NT2/D1 (cell line): Measurements from ENCODE around the gene CRISP3.
"Not testable (repeated sequence)": the region's sequence is repeated elsewhere in the genome, so short reads cannot be mapped to it uniquely, and the experiment has no call there.

ENCODE experiments used
- DNase-seq: peaks from one replicate; pipeline ENCODE4 v3.0.0-alpha.2; 2011; ENCODE audit warnings: low read depth, low spot score
- H3K27me3 ChIP-seq: 2 replicates; pipeline ENCODE4 v1.6.0; 2011; ENCODE audit warnings: mild to moderate bottlenecking; ENCODE audit not compliant: insufficient read length, insufficient read depth
- H3K36me3 ChIP-seq: 2 replicates; pipeline ENCODE4 v1.6.1; 2011; ENCODE audit warnings: mild to moderate bottlenecking, low read length, mixed read lengths; ENCODE audit not compliant: insufficient read depth, insufficient read length
- H3K4me1 ChIP-seq: 2 replicates; pipeline ENCODE4 v1.5.1; 2011; ENCODE audit not compliant: insufficient read depth, insufficient read length
- H3K4me3 ChIP-seq: 2 replicates; pipeline ENCODE4 v1.5.1; 2011; ENCODE audit warnings: low read depth; ENCODE audit not compliant: insufficient read length
- H3K9ac ChIP-seq: 2 replicates; pipeline ENCODE4 v1.6.0; 2011; ENCODE audit warnings: low read depth; ENCODE audit not compliant: insufficient read length
- H3K9me3 ChIP-seq: 2 replicates; pipeline ENCODE4 v1.5.1; 2011; ENCODE audit warnings: mild to moderate bottlenecking, low read length; ENCODE audit not compliant: insufficient read depth
- SUZ12 ChIP-seq: IDR thresholded peaks from 2 replicates; pipeline ENCODE4 v1.6.1; 2011; ENCODE audit not compliant: insufficient read length, insufficient read depth; ENCODE audit errors: extremely low read depth
- YY1 ChIP-seq: IDR thresholded peaks from 2 replicates; pipeline ENCODE4 v1.6.1; 2011; ENCODE audit not compliant: insufficient read length, insufficient read depth
- ZNF274 ChIP-seq: IDR thresholded peaks from 2 replicates; pipeline ENCODE4 v1.6.1; 2011; ENCODE audit warnings: mild to moderate bottlenecking, low read depth, low read length

CRISP3 gene

GRCh38 chr6:49733680-49734079, 10.5 kb downstream of the CRISP3 start:
- no peak for TF ChIP-seq YY1
- TF ChIP-seq ZNF274, result no peak
- TF ChIP-seq SUZ12, result no peak
- Histone ChIP-seq H3K27me3 (no peaks in the 10 kb centered on the region), H3K4me3 (no peak overlapping the region), H3K4me1 (no peaks in the 10 kb centered on the region), H3K9ac (no peak overlapping the region), H3K9me3 (no peaks in the 10 kb centered on the region), H3K36me3 (no peaks in the 10 kb centered on the region)
- no peak for DNase-seq

DNA sequence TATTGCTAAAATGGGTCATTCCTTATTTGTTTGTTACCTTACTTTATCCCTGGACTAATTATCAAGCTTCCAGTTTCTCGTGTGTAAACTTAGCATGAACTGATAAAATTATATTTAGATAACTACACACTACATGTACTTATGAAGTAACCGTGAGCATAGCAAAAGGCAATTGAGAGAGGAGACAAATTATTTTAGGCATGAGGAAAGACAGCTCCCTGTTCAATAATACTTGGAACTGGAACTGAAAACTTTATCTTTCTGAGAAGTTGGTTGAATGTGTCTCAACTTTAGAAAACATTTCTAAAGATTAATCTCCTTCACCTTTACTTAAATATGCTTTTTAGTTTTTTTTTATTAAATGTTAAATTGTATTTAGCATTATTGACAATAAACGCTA, 11.4 kb downstream of the CRISP3 start:
- Histone ChIP-seq H3K36me3 (no peaks in the 10 kb centered on the region), H3K9me3 (no peaks in the 10 kb centered on the region), H3K4me1 (no peaks in the 10 kb centered on the region), H3K27me3 (no peaks in the 10 kb centered on the region), H3K4me3 (no peak overlapping the region), H3K9ac (no peak overlapping the region)
- no peak for DNase-seq
- no peak for TF ChIP-seq YY1
- TF ChIP-seq SUZ12, result no peak
- no peak for TF ChIP-seq ZNF274

GRCh38 chr6:49730251-49730650, 13.9 kb downstream of the CRISP3 start:
- no peaks in the 10 kb centered on the region for H3K27me3 ChIP-seq
- H3K9me3 ChIP-seq, result no peaks in the 10 kb centered on the region
- no peak overlapping the region for H3K9ac ChIP-seq
- no peak for DNase-seq
- no peaks in the 10 kb centered on the region for H3K36me3 ChIP-seq
- H3K4me3 ChIP-seq, result no peak overlapping the region
- no peak for TF ChIP-seq ZNF274
- no peak for TF ChIP-seq YY1
- no peak for TF ChIP-seq SUZ12
- no peaks in the 10 kb centered on the region for H3K4me1 ChIP-seq

- H3K36me3 ChIP-seq, H3K27me3 ChIP-seq, H3K9ac ChIP-seq, DNase-seq, H3K4me3 ChIP-seq, H3K4me1 ChIP-seq: not testable (repeated sequence)
- peaks cover 11% of the 10 kb centered on the region; the same call in 1 of the 2 replicates for H3K9me3 ChIP-seq
These were observed 20.3 kb downstream of the CRISP3 start for GRCh38 chr6:49723917-49724316.

- Histone ChIP-seq H3K36me3 (no peaks in the 10 kb centered on the region), H3K4me3 (no peak overlapping the region), H3K9me3 (peaks cover 11% of the 10 kb centered on the region), H3K9ac (no peak overlapping the region), H3K27me3 (no peaks in the 10 kb centered on the region), H3K4me1 (no peaks in the 10 kb centered on the region)
- TF ChIP-seq ZNF274 (no peak), SUZ12 (no peak), YY1 (no peak)
- no peak for DNase-seq
These were observed 22.9 kb downstream of the CRISP3 start for GRCh38 chr6:49721297-49721696.

GRCh38 chr6:49720372-49720771, 23.8 kb downstream of the CRISP3 start:
- Histone ChIP-seq H3K9ac (no peak overlapping the region), H3K9me3 (peaks cover 11% of the 10 kb centered on the region), H3K36me3 (no peaks in the 10 kb centered on the region), H3K27me3 (no peaks in the 10 kb centered on the region), H3K4me1 (no peaks in the 10 kb centered on the region), H3K4me3 (no peak overlapping the region)
- no peak for DNase-seq
- no peak for TF ChIP-seq ZNF274
- no peak for TF ChIP-seq SUZ12
- no peak for TF ChIP-seq YY1

DNA sequence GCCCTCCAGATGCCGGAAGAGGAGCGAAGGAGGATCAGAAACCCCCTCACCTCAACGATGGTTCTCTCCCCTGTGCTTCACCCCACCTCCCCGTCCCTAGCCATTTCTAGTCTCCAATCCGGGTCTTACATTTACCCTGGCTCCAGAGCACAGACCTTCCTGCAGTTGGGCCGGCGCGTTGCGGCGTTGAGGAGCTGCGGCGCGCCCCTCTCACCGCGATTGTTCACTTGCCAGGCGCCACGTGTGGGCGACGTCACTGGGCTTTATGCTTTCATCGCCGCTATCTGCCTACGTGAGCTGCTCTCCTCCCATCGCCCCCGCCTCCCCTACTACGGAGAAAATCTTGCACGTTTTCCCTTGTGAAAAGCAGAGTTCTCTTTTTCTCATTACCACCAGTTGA, 30.8 kb downstream of the CRISP3 start, which contains the start of gene CRISP2:
Gene CRISP2 (minus strand): TSS at position 198 of the 400 bp plus-strand sequence. CDS start 4,347 bp downstream, outside the sequence.
- no peak for TF ChIP-seq SUZ12
- no peak for TF ChIP-seq ZNF274
- no peak for TF ChIP-seq YY1
- H3K9ac ChIP-seq, result no peak within 1 kb of the TSS
- H3K4me3 ChIP-seq, result no peak within 1 kb of the TSS
- DNase-seq, result no peak
- H3K27me3 ChIP-seq, result no peaks in the 10 kb centered on the region
- H3K9me3 ChIP-seq, result no peaks in the 10 kb centered on the region; the same call in 1 of the 2 replicates
- no peaks in the 10 kb centered on the region for H3K4me1 ChIP-seq
- H3K36me3 ChIP-seq, result no peaks in the 10 kb centered on the region

DNA sequence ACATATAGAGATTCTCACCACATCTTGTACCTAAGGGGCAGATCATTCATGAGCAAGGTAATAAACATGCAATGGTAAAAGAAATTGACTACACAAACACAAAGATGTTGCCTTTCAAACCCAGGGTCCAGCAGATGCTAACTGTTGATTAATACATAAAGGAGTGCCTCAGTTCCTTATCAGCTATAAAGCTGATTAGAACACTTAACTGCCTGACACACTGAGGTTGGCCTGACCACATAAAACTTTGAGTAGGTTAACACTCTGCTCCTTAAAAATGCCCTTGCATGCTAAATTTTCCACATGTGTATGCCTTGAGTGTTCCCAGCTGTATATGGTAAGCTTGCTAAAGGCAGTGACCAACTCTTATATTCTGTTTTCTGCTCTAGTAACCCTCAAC, 45.7 kb downstream of the CRISP3 start:
- H3K9ac ChIP-seq, result no peak overlapping the region
- no peak overlapping the region for H3K4me3 ChIP-seq
- DNase-seq, result no peak
- no peaks in the 10 kb centered on the region for H3K36me3 ChIP-seq
- no peak for TF ChIP-seq ZNF274
- TF ChIP-seq YY1, result no peak
- no peak for TF ChIP-seq SUZ12
- no peaks in the 10 kb centered on the region for H3K9me3 ChIP-seq
- H3K4me1 ChIP-seq, result no peaks in the 10 kb centered on the region
- H3K27me3 ChIP-seq, result no peaks in the 10 kb centered on the region
